Spinal cord (tissue), 10 donors: ENCODE results near the gene GTF2H2C. TPM values are rescaled to one million over a fixed set of nuclear protein-coding genes. Genes with fewer than 3 reads are reported as not detected.
"Not testable (repeated sequence)": the region's sequence is repeated elsewhere in the genome, so short reads cannot be mapped to it uniquely, and the experiment has no call there.

Experiments
- DNase-seq, 6 donors: peaks; one replicate each; pipeline versions ENCODE4 v3.0.0 to v3.0.0-alpha.2; 2013 to 2015; ENCODE audit warnings: low spot score in 6 of 6, low read depth in 4 of 6
- H3K27ac ChIP-seq: one replicate; pipeline ENCODE4 v1.5.1; 2013; ENCODE audit warnings: low read depth, low read length, control low read depth
- H3K27me3 ChIP-seq: one replicate; pipeline ENCODE4 v1.6.1; 2013; ENCODE audit warnings: low read length; ENCODE audit not compliant: control insufficient read depth, insufficient read depth
- H3K36me3 ChIP-seq: one replicate; pipeline ENCODE4 v1.6.1; 2013; ENCODE audit warnings: low read length; ENCODE audit not compliant: control insufficient read depth, insufficient read depth
- H3K4me1 ChIP-seq: one replicate; pipeline ENCODE4 v1.6.1; 2013; ENCODE audit warnings: low read length; ENCODE audit not compliant: control insufficient read depth, insufficient read depth
- H3K4me3 ChIP-seq: one replicate; pipeline ENCODE4 v1.5.1; 2013; ENCODE audit warnings: low read depth, low read length, control low read depth
- H3K9me3 ChIP-seq: one replicate; pipeline ENCODE4 v1.6.1; 2013; ENCODE audit warnings: low read length; ENCODE audit not compliant: control insufficient read depth, insufficient read depth
- WGBS: methylation state at CpG from one replicate; pipeline ENCODE4 v1.1.5; 2013; ENCODE audit warnings: missing lambda C conversion rate; ENCODE audit not compliant: insufficient coverage; 5-methylcytosine and 5-hydroxymethylcytosine counted together
- polyA plus RNA-seq, 2 donors: library from polyadenylated mRNA; unstranded; fragments of 120-200 nt; gene quantifications; one replicate each; pipeline ENCODE4 v1.2.1, GENCODE V29; 2013; ENCODE audit not compliant: insufficient read length in 2 of 2
- small RNA-seq: library from RNA; depleted of rRNA; stranded (forward); fragments of <200 nt; gene quantifications from one replicate; pipeline ENCODE3, GENCODE V24; 2014; ENCODE audit warnings: low replicate concordance
- total RNA-seq, 2 donors: library from RNA; depleted of rRNA in 1 of 2; stranded (reverse); fragments of 120-200 nt in 1 of 2; fragments of >200 nt in 1 of 2; gene quantifications; one replicate each; pipeline versions ENCODE4 v1.2.3 to v1.2.4, GENCODE V29; 2013 to 2014
- donor health status: healthy.

The GTF2H2C gene
- total and polyA plus RNA-seq, 4 donors: 35.6 to 68.2 (median 55.0) TPM

DNA sequence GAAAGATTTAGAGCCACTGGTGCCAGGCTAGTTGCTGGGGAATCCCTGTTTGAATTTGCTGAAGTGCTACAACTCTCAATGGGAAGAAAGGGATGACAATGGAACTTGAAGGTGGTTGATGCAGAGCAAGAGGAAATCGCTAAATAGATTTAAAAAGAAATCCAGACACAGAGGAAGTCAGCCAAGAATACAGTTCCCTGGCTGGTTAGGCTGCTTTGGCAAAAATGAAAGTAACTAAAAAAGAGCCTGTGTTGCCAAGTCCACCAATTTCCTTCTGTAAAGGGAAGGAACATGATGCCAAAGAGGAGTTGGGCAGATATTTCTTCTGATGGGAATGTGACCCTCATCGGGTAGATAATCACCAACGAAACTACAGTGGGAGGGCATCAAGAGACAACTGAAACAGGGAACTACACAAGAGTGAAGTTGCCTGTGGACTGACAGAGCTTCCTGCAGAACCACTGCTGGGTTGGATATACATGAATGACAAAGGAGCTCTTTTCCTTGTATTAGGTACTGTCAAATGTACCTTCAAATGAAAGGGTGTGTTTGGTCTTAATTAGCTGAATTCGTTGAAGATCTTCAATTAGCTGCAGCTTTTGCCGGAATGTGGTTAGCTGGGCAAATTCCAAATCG, 49.0 kb downstream of the GTF2H2C start:
- not testable (repeated sequence) for H3K36me3 ChIP-seq
- no CpG with 5 or more reads among the region's 6 CpGs for WGBS

DNA sequence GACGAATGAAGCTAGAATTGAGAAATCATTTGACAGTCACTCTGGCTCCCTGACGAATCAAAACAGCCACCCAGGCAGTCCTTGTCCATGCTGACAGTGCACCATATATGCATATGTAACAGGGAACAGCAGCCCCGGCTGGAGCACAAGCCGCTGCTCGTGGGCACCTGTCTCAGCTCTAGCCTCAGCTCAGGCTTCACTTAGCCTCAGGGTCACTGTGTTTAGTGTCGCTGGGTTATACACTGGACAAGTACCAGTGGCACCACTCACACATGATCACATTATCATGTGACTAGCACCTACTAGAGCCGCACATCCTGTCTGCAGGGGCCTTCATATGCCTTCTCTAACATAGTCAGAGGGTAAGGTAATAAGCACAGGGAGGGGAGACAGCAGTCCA, 54.9 kb downstream of the GTF2H2C start:
- not testable (repeated sequence) for H3K4me3 ChIP-seq, H3K27me3 ChIP-seq, H3K27ac ChIP-seq, H3K9me3 ChIP-seq, DNase-seq, H3K36me3 ChIP-seq, H3K4me1 ChIP-seq
- WGBS: no CpG with 5 or more reads among the region's 7 CpGs

More for the DNA sequence above, 49.0 kb downstream of the GTF2H2C start:
- H3K27me3 ChIP-seq, DNase-seq, H3K4me3 ChIP-seq, H3K27ac ChIP-seq, H3K9me3 ChIP-seq, H3K4me1 ChIP-seq: not testable (repeated sequence)

DNA sequence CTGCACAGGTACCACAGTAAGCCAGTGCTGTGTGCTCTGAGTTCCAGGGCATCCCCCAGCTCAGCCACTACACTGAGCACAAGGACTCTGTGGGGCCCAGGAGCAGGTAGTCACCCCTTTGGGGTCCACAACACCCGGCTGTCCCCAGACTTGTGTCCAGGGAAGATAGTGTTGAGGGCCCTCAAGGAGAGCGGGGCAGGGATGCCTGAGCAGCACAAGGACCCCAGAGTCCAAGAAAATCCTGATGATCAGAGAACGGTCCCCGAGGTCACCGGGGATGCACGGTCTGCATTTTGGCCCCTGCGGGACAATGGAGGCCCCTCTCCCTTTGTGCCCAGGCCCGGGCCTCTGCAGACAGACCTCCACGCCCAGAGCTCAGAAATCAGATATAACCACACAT, 71.9 kb downstream of the GTF2H2C start:
- DNase-seq, H3K36me3 ChIP-seq, H3K4me3 ChIP-seq: not testable (repeated sequence)

More for the DNA sequence above, 71.9 kb downstream of the GTF2H2C start:
- not testable (repeated sequence) for H3K4me1 ChIP-seq, H3K9me3 ChIP-seq, H3K27ac ChIP-seq, H3K27me3 ChIP-seq
- WGBS: no CpG with 5 or more reads among the region's 9 CpGs

Small RNA genes within 50 kb of the gene (small RNA-seq; reads per million reads assigned to genes)
- gene RNU6-724P: not detected

Other genes with a start within 250 kb of the GTF2H2C start
- 1 to 10 TPM; 6.6 to 8.5 TPM for gene CCDC125, start 227.4 kb upstream of the GTF2H2C start, total RNA-seq
- 1 to 10 TPM; 8.1 to 8.6 TPM for gene CCDC125, start 227.4 kb upstream of the GTF2H2C start, polyA plus RNA-seq
- gene AK6, start 190.7 kb upstream of the GTF2H2C start, total RNA-seq: 10 to 100 TPM; 43.1 to 54.6 TPM
- 10 to 100 TPM; 52.6 to 61.8 TPM for gene AK6, start 190.7 kb upstream of the GTF2H2C start, polyA plus RNA-seq
- gene TAF9, start 190.7 kb upstream of the GTF2H2C start, total RNA-seq: 10 to 100 TPM; 54.5 to 68.3 TPM
- gene TAF9, start 190.7 kb upstream of the GTF2H2C start, polyA plus RNA-seq: 10 to 100 TPM; 65.6 to 69.8 TPM
- 10 to 100 TPM; 27.6 to 31.6 TPM for gene RAD17, start 190.4 kb upstream of the GTF2H2C start, total RNA-seq
- 10 to 100 TPM; 25.8 to 28.9 TPM for gene RAD17, start 190.4 kb upstream of the GTF2H2C start, polyA plus RNA-seq
- 10 to 100 TPM in 1 of 2 donors, 1 to 10 TPM in 1; 2.4 to 12.9 TPM for gene MARVELD2, start 145.1 kb upstream of the GTF2H2C start, total RNA-seq
- 1 to 10 TPM; 2.4 to 2.8 TPM for gene MARVELD2, start 145.1 kb upstream of the GTF2H2C start, polyA plus RNA-seq
- 10 to 100 TPM; 10.0 to 40.6 TPM for gene OCLN, start 67.4 kb upstream of the GTF2H2C start, total RNA-seq
- 1 to 10 TPM; 6.1 to 9.7 TPM for gene OCLN, start 67.4 kb upstream of the GTF2H2C start, polyA plus RNA-seq